A549 (cell line): ENCODE measurements around the gene ATG4B.

Experiments
- CHD2 ChIP-seq: fragments of 150-350 bp; IDR thresholded peaks from 2 replicates; pipeline ENCODE4 v1.6.1; 2014; ENCODE audit warnings: low read length; ENCODE audit not compliant: partially characterized antibody
- EP300 ChIP-seq, 2 experiments: fragments of >200 bp; sonication (Bioruptor Twin); formaldehyde crosslinking; IDR thresholded peaks; 2 replicates in 1 of 2; 3 replicates in 1 of 2; pipeline ENCODE4 v1.6.1; 2016 to 2017
- ESRRA ChIP-seq: fragments of 150-350 bp; IDR thresholded peaks from 2 replicates; pipeline ENCODE4 v1.6.1; 2014; ENCODE audit warnings: mild to moderate bottlenecking, low read length, borderline replicate concordance
- KDM1A ChIP-seq: fragments of 200-600 bp; sonication (generic); IDR thresholded peaks from 2 replicates; pipeline ENCODE4 v1.6.1; 2016; ENCODE audit warnings: low read depth, mild to moderate bottlenecking
- KDM5A ChIP-seq: fragments of 200-600 bp; sonication (generic); IDR thresholded peaks from 2 replicates; pipeline ENCODE4 v1.6.1; 2016; ENCODE audit warnings: antibody characterized with exemption, mild to moderate bottlenecking
- MAX ChIP-seq: IDR thresholded peaks from 2 replicates; pipeline ENCODE4 v1.6.1; 2012
- POLR2A ChIP-seq: IDR thresholded peaks from 2 replicates; pipeline ENCODE4 v1.6.1; 2012; ENCODE audit warnings: mild to moderate bottlenecking, low read length
- RARB ChIP-seq: fragments of 250-450 bp; sonication (Bioruptor Pico); IDR thresholded peaks from 2 replicates; pipeline ENCODE4 v1.8.0; 2021; ENCODE audit warnings: mild to moderate bottlenecking, moderate library complexity
- RCOR1 ChIP-seq: fragments of 150-350 bp; IDR thresholded peaks from 2 replicates; pipeline ENCODE4 v1.6.1; 2014; ENCODE audit warnings: antibody characterized with exemption, low read length, low read depth
- USF2 ChIP-seq: fragments of 450-650 bp; IDR thresholded peaks from 2 replicates; pipeline ENCODE4 v1.6.1; 2014; ENCODE audit warnings: antibody characterized with exemption
- ZSCAN20 ChIP-seq: fragments of 250-450 bp; sonication (Bioruptor Pico); IDR thresholded peaks from 2 replicates; pipeline ENCODE4 v1.8.0; 2022; ENCODE audit warnings: mild to moderate bottlenecking, moderate library complexity
- TF ChIP-seq, protein P1 (sequence below): fragments of >200 bp; sonication (Bioruptor Twin); formaldehyde crosslinking; IDR thresholded peaks from 3 replicates; pipeline ENCODE4 v1.5.1; 2016
- TF ChIP-seq, protein P2 (sequence below): fragments of >200 bp; sonication (Bioruptor Twin); formaldehyde crosslinking; IDR thresholded peaks from 2 replicates; pipeline ENCODE4 v1.6.1; 2016

GRCh38 chr2:241678307-241678706, 40.8 kb downstream of the ATG4B start:
- TF ChIP-seq RCOR1 (no peak), ZSCAN20 (CRISPR knock-in tag) (no peak), KDM5A (no peak), EP300 (IDR thresholded peaks at IDR 0.05) (no peak), CHD2 (no peak), KDM1A (no peak), USF2 (no peak), ESRRA (no peak), MAX (no peak), POLR2A (no peak), RARB (CRISPR knock-in tag) (no peak)
- TF ChIP-seq, protein P1, sequence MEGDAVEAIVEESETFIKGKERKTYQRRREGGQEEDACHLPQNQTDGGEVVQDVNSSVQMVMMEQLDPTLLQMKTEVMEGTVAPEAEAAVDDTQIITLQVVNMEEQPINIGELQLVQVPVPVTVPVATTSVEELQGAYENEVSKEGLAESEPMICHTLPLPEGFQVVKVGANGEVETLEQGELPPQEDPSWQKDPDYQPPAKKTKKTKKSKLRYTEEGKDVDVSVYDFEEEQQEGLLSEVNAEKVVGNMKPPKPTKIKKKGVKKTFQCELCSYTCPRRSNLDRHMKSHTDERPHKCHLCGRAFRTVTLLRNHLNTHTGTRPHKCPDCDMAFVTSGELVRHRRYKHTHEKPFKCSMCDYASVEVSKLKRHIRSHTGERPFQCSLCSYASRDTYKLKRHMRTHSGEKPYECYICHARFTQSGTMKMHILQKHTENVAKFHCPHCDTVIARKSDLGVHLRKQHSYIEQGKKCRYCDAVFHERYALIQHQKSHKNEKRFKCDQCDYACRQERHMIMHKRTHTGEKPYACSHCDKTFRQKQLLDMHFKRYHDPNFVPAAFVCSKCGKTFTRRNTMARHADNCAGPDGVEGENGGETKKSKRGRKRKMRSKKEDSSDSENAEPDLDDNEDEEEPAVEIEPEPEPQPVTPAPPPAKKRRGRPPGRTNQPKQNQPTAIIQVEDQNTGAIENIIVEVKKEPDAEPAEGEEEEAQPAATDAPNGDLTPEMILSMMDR, result no peak
- TF ChIP-seq, protein P2, sequence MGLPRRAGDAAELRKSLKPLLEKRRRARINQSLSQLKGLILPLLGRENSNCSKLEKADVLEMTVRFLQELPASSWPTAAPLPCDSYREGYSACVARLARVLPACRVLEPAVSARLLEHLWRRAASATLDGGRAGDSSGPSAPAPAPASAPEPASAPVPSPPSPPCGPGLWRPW, result no peak
